Endodermal cell (in vitro differentiated cells): ENCODE results near the gene HCRTR2. TPM values are rescaled to one million over a fixed set of nuclear protein-coding genes. Genes with fewer than 3 reads are reported as not detected.

Source experiments
- DNase-seq: peaks from one replicate; pipeline ENCODE4 v3.0.0-alpha.2; 2017
- H3K27ac ChIP-seq: 2 replicates; pipeline ENCODE4 v1.5.1; 2013; ENCODE audit warnings: mild to moderate bottlenecking, low read depth, low read length, moderate library complexity
- H3K27me3 ChIP-seq: 2 replicates; pipeline ENCODE4 v1.6.1; 2013; ENCODE audit warnings: mild to moderate bottlenecking, low read length, moderate library complexity; ENCODE audit not compliant: insufficient read depth, control insufficient read depth, poor library complexity, severe bottlenecking
- H3K36me3 ChIP-seq: 2 replicates; pipeline ENCODE4 v1.7.0; 2013; ENCODE audit warnings: mild to moderate bottlenecking, low read length, moderate library complexity; ENCODE audit not compliant: control insufficient read depth, insufficient read depth
- H3K4me1 ChIP-seq: one replicate; pipeline ENCODE4 v1.7.0; 2013; ENCODE audit warnings: low read length; ENCODE audit not compliant: control insufficient read depth, insufficient read depth
- H3K4me3 ChIP-seq: 2 replicates; pipeline ENCODE4 v1.5.1; 2013; ENCODE audit warnings: mild to moderate bottlenecking, low read length, moderate library complexity
- H3K9ac ChIP-seq: 2 replicates; pipeline ENCODE4 v1.6.1; 2013; ENCODE audit warnings: mild to moderate bottlenecking, low read length, moderate library complexity; ENCODE audit not compliant: poor library complexity, severe bottlenecking; ENCODE audit errors: extremely low read depth
- H3K9me3 ChIP-seq: 2 replicates; pipeline ENCODE4 v1.6.1; 2013; ENCODE audit warnings: mild to moderate bottlenecking, low read length, moderate library complexity; ENCODE audit not compliant: control insufficient read depth
- H3K27ac Mint-ChIP-seq: 2 replicates; pipeline ENCODE4 v1.8.0; 2020; ENCODE audit warnings: mixed read lengths
- H3K27me3 Mint-ChIP-seq: 2 replicates; pipeline ENCODE4 v1.8.0; 2021; ENCODE audit warnings: mild to moderate bottlenecking, mixed read lengths; ENCODE audit not compliant: insufficient read depth
- H3K36me3 Mint-ChIP-seq: 2 replicates; pipeline ENCODE4 v1.8.0; 2020; ENCODE audit warnings: low read depth, mixed read lengths
- H3K4me1 Mint-ChIP-seq: 2 replicates; pipeline ENCODE4 v1.8.0; 2020; ENCODE audit warnings: mixed read lengths
- H3K4me3 Mint-ChIP-seq: 2 replicates; pipeline ENCODE4 v1.8.0; 2020; ENCODE audit warnings: mild to moderate bottlenecking, moderate library complexity, mixed read lengths
- H3K9me3 Mint-ChIP-seq: 2 replicates; pipeline ENCODE4 v1.8.0; 2020; ENCODE audit warnings: mild to moderate bottlenecking, mixed read lengths
- CTCF ChIP-seq: fragments of 200-600 bp; sonication (generic); conservative IDR thresholded peaks from 2 replicates; pipeline ENCODE4 v1.5.0; 2021; ENCODE audit warnings: antibody characterized with exemption, mild to moderate bottlenecking
- WGBS, 2 experiments: methylation state at CpG; one replicate each; pipeline versions ENCODE4 v1.1.5 to v1.1.7; 2013; ENCODE audit warnings: missing lambda C conversion rate in 2 of 2, mixed read lengths in 1 of 2; ENCODE audit not compliant: insufficient coverage in 1 of 2, insufficient read length in 1 of 2; 5-methylcytosine and 5-hydroxymethylcytosine counted together
- total RNA-seq, 2 donors: library from RNA; stranded (reverse); fragmentation: NEBNext Ultra II Directional in 1 of 2; extraction: Animal tissue kit (Norgen Biotek cat#: 25700) in 1 of 2; gene quantifications; 2 replicates in 1 of 2; 3 replicates in 1 of 2; pipeline ENCODE4 v1.2.1, GENCODE V29; 2021

Gene HCRTR2
- total RNA-seq, 2 donors from 2014 or later, result 0.29 TPM; not detected in 1

- H3K27ac ChIP-seq, result no peak overlapping the region
- no peak overlapping the region for H3K4me3 ChIP-seq
- Mint-ChIP-seq H3K4me3 (no peak overlapping the region), H3K36me3 (no peaks in the 10 kb centered on the region), H3K4me1 (no peaks in the 10 kb centered on the region), H3K9me3 (no peaks in the 10 kb centered on the region), H3K27me3 (no peaks in the 10 kb centered on the region), H3K27ac (no peak overlapping the region)
- 95% methylated on average over 2 of the region's 2 CpGs for WGBS, 2 experiments
- H3K36me3 ChIP-seq, result no peaks in the 10 kb centered on the region
- no peak for DNase-seq
- no peak for TF ChIP-seq CTCF
- H3K4me1 ChIP-seq, result no peaks in the 10 kb centered on the region
- no peaks in the 10 kb centered on the region for H3K9me3 ChIP-seq
- H3K27me3 ChIP-seq, result no peaks in the 10 kb centered on the region
- H3K9ac ChIP-seq, result no peak overlapping the region
These were observed 92.6 kb downstream of the HCRTR2 start for GRCh38 chr6:55266896-55267295.

GRCh38 chr6:55276745-55277530, 102.6 kb downstream of the HCRTR2 start:
- peak; percentile 79 for DNase-seq

GRCh38 chr6:55277646-55278045, 103.3 kb downstream of the HCRTR2 start:
- no peak overlapping the region for H3K27ac ChIP-seq
- Mint-ChIP-seq H3K27ac (no peak overlapping the region), H3K36me3 (no peaks in the 10 kb centered on the region), H3K27me3 (no peaks in the 10 kb centered on the region), H3K4me3 (peak overlapping the region; percentile 34), H3K9me3 (no peaks in the 10 kb centered on the region), H3K4me1 (peaks cover 37% of the 10 kb centered on the region)
- no peak overlapping the region for H3K4me3 ChIP-seq
- H3K36me3 ChIP-seq, result no peaks in the 10 kb centered on the region
- 78 to 94% methylated on average over 3 to 5 of the region's 5 CpGs for WGBS, 2 experiments
- H3K9ac ChIP-seq, result no peak overlapping the region
- H3K27me3 ChIP-seq, result no peaks in the 10 kb centered on the region
- H3K4me1 ChIP-seq, result peaks cover 11% of the 10 kb centered on the region
- TF ChIP-seq CTCF, result no peak
- no peaks in the 10 kb centered on the region for H3K9me3 ChIP-seq
- no peak for DNase-seq

More at GRCh38 chr6:55276745-55277530, 102.6 kb downstream of the HCRTR2 start:
- Histone ChIP-seq H3K9me3 (no peaks in the 10 kb centered on the region), H3K27ac (no peak overlapping the region), H3K4me1 (peaks cover 7% of the 10 kb centered on the region), H3K9ac (no peak overlapping the region), H3K27me3 (no peaks in the 10 kb centered on the region), H3K36me3 (no peaks in the 10 kb centered on the region), H3K4me3 (no peak overlapping the region)
- H3K36me3 Mint-ChIP-seq, result no peaks in the 10 kb centered on the region
- peaks cover 35% of the 10 kb centered on the region for H3K4me1 Mint-ChIP-seq
- TF ChIP-seq CTCF, result peak; percentile 87
- no peaks in the 10 kb centered on the region for H3K27me3 Mint-ChIP-seq
- peak overlapping the region; percentile 87 for H3K27ac Mint-ChIP-seq
- no peaks in the 10 kb centered on the region for H3K9me3 Mint-ChIP-seq
- H3K4me3 Mint-ChIP-seq, result peak overlapping the region; percentile 34
- WGBS, 2 experiments, result 39 to 43% methylated on average over 13 to 15 of the region's 15 CpGs
